ENCODE results near the gene VPS16. TPM values are rescaled to one million over a fixed set of nuclear protein-coding genes. Genes with fewer than 3 reads are reported as not detected.

Gene VPS16
- polyA plus RNA-seq, 1 donor (not counting 4 experiments of a cell fraction or from before 2014, with no cell fraction given) = 22.7 TPM

GRCh38 chr20:2834401-2835110 lies 6.0 kb upstream of the VPS16 start:
- dilution Hi-C loops (cut with MboI; ENCODE audit: extremely low pct_ligation_motif_present, low sequenced_read_pairs) = no loop called here
- DNase-seq (ENCODE audit: low read depth, low spot score) = no peak

GRCh38 chr20:2835331-2835796 lies 5.2 kb upstream of the VPS16 start:
- Histone ChIP-seq H3K9me3 (ENCODE audit: control insufficient read depth, low read depth, low read length) (no peaks in the 10 kb centered on the region), H3K27me3 (ENCODE audit: control insufficient read depth, extremely low read depth, insufficient read depth, low read length) (no peaks in the 10 kb centered on the region), H3K36me3 (ENCODE audit: control insufficient read depth in 2 of 2, extremely low read depth in 1 of 2, insufficient read depth in 2 of 2, low read length in 2 of 2) (no peaks in the 10 kb centered on the region), H3K4me1 (ENCODE audit: control insufficient read depth, extremely low read depth, insufficient read depth, low read length) (peaks cover 6% of the 10 kb centered on the region), H3K9ac (ENCODE audit: control insufficient read depth, extremely low read depth, insufficient read depth, low read length) (no peak overlapping the region), H3K4me3 (ENCODE audit: control insufficient read depth in 2 of 3, extremely low read depth in 1 of 3, insufficient read depth in 2 of 3, low read depth in 1 of 3, low read length in 3 of 3) (no peak overlapping the region), H2AFZ (ENCODE audit: control insufficient read depth, low read length) (no peak overlapping the region), H3K4me2 (ENCODE audit: control insufficient read depth, extremely low read depth, insufficient read depth, low read depth, low read length) (no peak overlapping the region), H4K20me1 (ENCODE audit: control insufficient read depth, extremely low read depth, insufficient read depth, low read length) (no peaks in the 10 kb centered on the region), H3K9me1 (ENCODE audit: control insufficient read depth, extremely low read depth, insufficient read depth, low read length) (no peaks in the 10 kb centered on the region), H3K79me2 (ENCODE audit: control insufficient read depth, insufficient read depth, low read length) (no peaks in the 10 kb centered on the region), H3K27ac (ENCODE audit: control insufficient read depth, insufficient read depth, low read length) (no peak overlapping the region)
- no peak for DNase-seq (ENCODE audit: low read depth, low spot score)
- no peak for FAIRE-seq
- TF ChIP-seq CTCF (optimal IDR thresholded peaks at IDR 0.05 in 1 of 3, IDR thresholded peaks at IDR 0.05 in 1 of 3, conservative IDR thresholded peaks at IDR 0.05 in 1 of 3; ENCODE audit: extremely low read depth in 1 of 3, insufficient read depth in 2 of 3, low read length in 3 of 3) (no peak), EZH2 (IDR thresholded peaks at IDR 0.05; ENCODE audit: low read length) (no peak)
- dilution Hi-C loops (cut with MboI; ENCODE audit: extremely low pct_ligation_motif_present, low sequenced_read_pairs) = no loop called here

More at GRCh38 chr20:2834401-2835110, 6.0 kb upstream of the VPS16 start:
- no peaks in the 10 kb centered on the region for H4K20me1 ChIP-seq (ENCODE audit: control insufficient read depth, extremely low read depth, insufficient read depth, low read length)
- no peaks in the 10 kb centered on the region for H3K9me3 ChIP-seq (ENCODE audit: control insufficient read depth, low read depth, low read length)
- H3K27me3 ChIP-seq (ENCODE audit: control insufficient read depth, extremely low read depth, insufficient read depth, low read length) = peaks cover 4% of the 10 kb centered on the region
- TF ChIP-seq CTCF (optimal IDR thresholded peaks at IDR 0.05 in 1 of 3, IDR thresholded peaks at IDR 0.05 in 1 of 3, conservative IDR thresholded peaks at IDR 0.05 in 1 of 3; ENCODE audit: extremely low read depth in 1 of 3, insufficient read depth in 2 of 3, low read length in 3 of 3) = no peak
- TF ChIP-seq EZH2 (IDR thresholded peaks at IDR 0.05; ENCODE audit: low read length) = no peak
- H3K4me2 ChIP-seq (ENCODE audit: control insufficient read depth, extremely low read depth, insufficient read depth, low read depth, low read length) = no peak overlapping the region
- H3K4me1 ChIP-seq (ENCODE audit: control insufficient read depth, extremely low read depth, insufficient read depth, low read length) = peaks cover 4% of the 10 kb centered on the region
- no peaks in the 10 kb centered on the region for H3K36me3 ChIP-seq (ENCODE audit: control insufficient read depth in 2 of 2, extremely low read depth in 1 of 2, insufficient read depth in 2 of 2, low read length in 2 of 2)
- H3K9me1 ChIP-seq (ENCODE audit: control insufficient read depth, extremely low read depth, insufficient read depth, low read length) = no peaks in the 10 kb centered on the region
- H3K9ac ChIP-seq (ENCODE audit: control insufficient read depth, extremely low read depth, insufficient read depth, low read length) = no peak overlapping the region
- no peak overlapping the region for H2AFZ ChIP-seq (ENCODE audit: control insufficient read depth, low read length)
- H3K27ac ChIP-seq (ENCODE audit: control insufficient read depth, insufficient read depth, low read length) = no peak overlapping the region
- H3K79me2 ChIP-seq (ENCODE audit: control insufficient read depth, insufficient read depth, low read length) = no peaks in the 10 kb centered on the region
- no peak overlapping the region for H3K4me3 ChIP-seq (ENCODE audit: control insufficient read depth in 2 of 3, extremely low read depth in 1 of 3, insufficient read depth in 2 of 3, low read depth in 1 of 3, low read length in 3 of 3)
- FAIRE-seq = no peak

All from keratinocyte (primary cell).